ENCODE results near the gene NEAT1. TPM values are rescaled to one million over a fixed set of nuclear protein-coding genes. Genes with fewer than 3 reads are reported as not detected.
A peak's percentile ranks its signal among the peaks of the same experiment; 100 is the strongest.

Gene NEAT1
- total and polyA plus RNA-seq, 9 of the 15 experiments (the other 6 are each of a cell fraction or from before 2014, with no cell fraction given): 20.1 to 389 (median 62.8) TPM

DNA sequence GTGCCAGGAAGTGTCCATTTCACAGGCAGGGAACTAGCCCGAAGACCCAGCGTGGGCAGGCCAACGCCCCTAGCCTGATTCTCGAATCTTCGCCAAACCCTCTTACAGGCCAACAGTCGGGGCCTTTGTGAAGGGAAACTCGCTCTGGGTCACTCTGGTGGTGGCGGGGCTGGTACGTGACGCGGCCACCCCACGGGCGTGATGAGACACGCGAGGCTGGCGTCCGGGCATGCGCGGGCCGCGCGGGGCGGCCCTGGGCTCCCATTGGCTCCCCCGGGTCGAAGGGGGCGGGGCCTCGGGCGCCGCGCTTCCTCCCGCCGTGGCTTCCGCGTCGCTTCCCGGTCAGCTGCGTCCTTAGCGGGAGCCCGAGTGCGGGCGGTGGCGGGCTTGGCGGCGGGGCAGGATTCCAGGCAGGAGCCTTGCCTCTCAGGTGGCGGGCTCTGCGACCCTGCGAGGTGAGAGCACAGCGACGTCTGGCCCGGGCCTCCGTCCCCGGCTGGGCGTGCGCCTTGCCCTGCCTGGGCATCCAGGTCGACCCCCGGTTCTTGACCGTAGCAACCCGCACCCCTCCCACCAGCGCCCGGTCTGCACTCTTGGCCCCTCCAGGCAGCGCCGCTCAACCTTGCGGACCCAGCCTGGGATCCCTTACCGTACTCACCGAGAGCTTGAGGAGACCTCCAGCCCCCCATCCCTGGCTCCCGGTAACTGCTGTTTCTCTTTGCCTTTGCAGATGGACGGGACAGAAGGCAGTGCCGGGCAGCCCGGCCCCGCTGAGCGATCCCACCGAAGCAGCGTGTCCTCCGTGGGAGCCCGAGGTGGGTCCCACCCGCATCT is 36.1 kb upstream of the NEAT1 start, which contains the start of gene FRMD8 (continued):
- TF ChIP-seq JUND (IDR thresholded peaks at IDR 0.05; ENCODE audit: borderline replicate concordance, low read depth, low read length) (no peak), JUND (tag; IDR thresholded peaks at IDR 0.05; ENCODE audit: borderline replicate concordance, low read depth, low read length) (peak; percentile 43; the same call in 1 of the 3 replicates), ZNF175 (CRISPR knock-in tag; IDR thresholded peaks at IDR 0.05; ENCODE audit: low read depth) (peak; percentile 81; the same call in 1 of the 2 replicates), HNRNPK (IDR thresholded peaks at IDR 0.05; ENCODE audit: low read depth, low read length, poor library complexity, severe bottlenecking) (peak; percentile 21), ZNF384 (IDR thresholded peaks at IDR 0.05; ENCODE audit: low read depth, low read length) (no peak), GATA2 (CRISPR knock-in tag; IDR thresholded peaks at IDR 0.05) (no peak), STAT5B (CRISPR knock-in tag; IDR thresholded peaks at IDR 0.05) (no peak), MTA2 (IDR thresholded peaks at IDR 0.05; ENCODE audit: low read depth) (peak; percentile 35; the same call in 1 of the 2 replicates), HMGXB4 (CRISPR knock-in tag; IDR thresholded peaks at IDR 0.05) (0 out of 2 replicates have a peak, but pooled peaks have one; percentile 49), KHSRP (IDR thresholded peaks at IDR 0.05) (no peak), HDAC6 (IDR thresholded peaks at IDR 0.05; ENCODE audit: low read depth, low read length) (no peak), SRSF7 (optimal IDR thresholded peaks at IDR 0.05; ENCODE audit: low read depth, low read length) (no peak), ZNF830 (CRISPR knock-in tag; IDR thresholded peaks at IDR 0.05) (0 out of 2 replicates have a peak, but pooled peaks have one; percentile 50), ZNF3 (CRISPR knock-in tag; IDR thresholded peaks at IDR 0.05) (no peak), ARNT (IDR thresholded peaks at IDR 0.05) (no peak), SRSF9 (IDR thresholded peaks at IDR 0.05; ENCODE audit: borderline replicate concordance, low read depth, low read length) (no peak), SAP30 (IDR thresholded peaks at IDR 0.05; ENCODE audit: borderline replicate concordance, insufficient read depth, low read depth, low read length, poor library complexity, severe bottlenecking) (peak; percentile 90), POLR2B (IDR thresholded peaks at IDR 0.05; ENCODE audit: low read depth, partially characterized antibody) (peak; percentile 65)
- TF ChIP-seq, protein P1, sequence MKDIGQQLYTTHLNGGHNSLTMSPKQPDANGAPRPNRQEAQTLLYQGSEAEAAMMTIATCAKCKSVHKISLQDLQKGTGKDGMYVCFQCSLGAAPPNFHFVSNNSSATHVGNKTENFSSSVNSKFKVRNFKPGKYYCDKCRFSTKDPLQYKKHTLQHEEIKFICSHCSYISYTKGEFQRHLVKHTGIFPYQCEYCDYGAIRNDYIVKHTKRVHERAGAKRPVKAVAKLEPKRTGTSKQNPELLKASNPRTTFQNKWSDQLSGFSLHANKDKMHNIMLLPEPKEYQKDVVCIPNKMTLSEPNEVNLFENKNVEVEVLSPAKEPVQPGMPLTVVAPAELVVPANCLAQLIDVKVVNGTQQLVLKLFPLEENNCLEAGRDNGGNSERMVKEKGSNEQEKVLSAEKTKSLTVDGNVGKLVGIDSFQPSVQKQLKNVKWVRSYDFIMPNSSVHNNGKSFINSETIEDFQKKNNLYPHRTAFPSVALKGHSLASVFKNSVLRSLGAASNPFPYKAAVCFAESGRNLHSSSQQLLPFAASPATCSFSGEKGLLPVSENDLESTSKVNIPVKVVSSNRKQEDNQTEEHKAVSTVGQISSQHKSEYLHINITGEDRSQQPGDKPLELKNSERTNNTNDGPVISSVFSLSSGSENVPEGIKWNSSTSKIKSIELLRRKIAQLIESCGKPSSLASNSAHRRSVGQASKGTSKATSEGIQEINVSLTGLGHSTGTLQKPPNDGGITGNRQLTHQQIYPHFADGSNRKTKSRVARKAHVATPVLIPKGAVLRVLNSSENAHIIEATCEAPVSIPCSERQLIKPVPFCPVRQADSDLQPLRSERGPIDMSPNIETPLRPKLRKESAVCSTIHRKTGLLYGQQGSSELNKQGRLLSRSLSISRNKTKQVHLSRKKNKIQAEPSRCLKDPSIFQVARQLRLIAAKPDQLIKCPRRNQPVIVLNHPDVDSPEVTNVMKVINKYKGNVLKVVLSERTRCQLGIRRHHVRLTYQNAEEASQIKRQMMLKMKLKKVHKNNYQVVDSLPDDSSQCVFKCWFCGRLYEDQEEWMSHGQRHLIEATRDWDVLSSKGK (CRISPR knock-in tag; IDR thresholded peaks at IDR 0.05): no peak
- TF ChIP-seq, protein P2, sequence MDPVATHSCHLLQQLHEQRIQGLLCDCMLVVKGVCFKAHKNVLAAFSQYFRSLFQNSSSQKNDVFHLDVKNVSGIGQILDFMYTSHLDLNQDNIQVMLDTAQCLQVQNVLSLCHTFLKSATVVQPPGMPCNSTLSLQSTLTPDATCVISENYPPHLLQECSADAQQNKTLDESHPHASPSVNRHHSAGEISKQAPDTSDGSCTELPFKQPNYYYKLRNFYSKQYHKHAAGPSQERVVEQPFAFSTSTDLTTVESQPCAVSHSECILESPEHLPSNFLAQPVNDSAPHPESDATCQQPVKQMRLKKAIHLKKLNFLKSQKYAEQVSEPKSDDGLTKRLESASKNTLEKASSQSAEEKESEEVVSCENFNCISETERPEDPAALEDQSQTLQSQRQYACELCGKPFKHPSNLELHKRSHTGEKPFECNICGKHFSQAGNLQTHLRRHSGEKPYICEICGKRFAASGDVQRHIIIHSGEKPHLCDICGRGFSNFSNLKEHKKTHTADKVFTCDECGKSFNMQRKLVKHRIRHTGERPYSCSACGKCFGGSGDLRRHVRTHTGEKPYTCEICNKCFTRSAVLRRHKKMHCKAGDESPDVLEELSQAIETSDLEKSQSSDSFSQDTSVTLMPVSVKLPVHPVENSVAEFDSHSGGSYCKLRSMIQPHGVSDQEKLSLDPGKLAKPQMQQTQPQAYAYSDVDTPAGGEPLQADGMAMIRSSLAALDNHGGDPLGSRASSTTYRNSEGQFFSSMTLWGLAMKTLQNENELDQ (CRISPR knock-in tag; IDR thresholded peaks at IDR 0.05; ENCODE audit: borderline replicate concordance): no peak

Data from K562 (cell line).